WI38 (cell line): Measurements from ENCODE around the gene GRAMD2A.

ENCODE experiments used
- H3K4me3 ChIP-seq: 2 replicates; pipeline ENCODE4 v1.5.1; 2011; ENCODE audit warnings: low read depth, mild to moderate bottlenecking, control low read depth, low read length
- TF ChIP-seq, protein P1 (sequence below): IDR thresholded peaks from 2 replicates; pipeline ENCODE4 v1.5.1; 2012; ENCODE audit warnings: low read depth, mild to moderate bottlenecking, control low read depth, low read length

Gene GRAMD2A

DNA sequence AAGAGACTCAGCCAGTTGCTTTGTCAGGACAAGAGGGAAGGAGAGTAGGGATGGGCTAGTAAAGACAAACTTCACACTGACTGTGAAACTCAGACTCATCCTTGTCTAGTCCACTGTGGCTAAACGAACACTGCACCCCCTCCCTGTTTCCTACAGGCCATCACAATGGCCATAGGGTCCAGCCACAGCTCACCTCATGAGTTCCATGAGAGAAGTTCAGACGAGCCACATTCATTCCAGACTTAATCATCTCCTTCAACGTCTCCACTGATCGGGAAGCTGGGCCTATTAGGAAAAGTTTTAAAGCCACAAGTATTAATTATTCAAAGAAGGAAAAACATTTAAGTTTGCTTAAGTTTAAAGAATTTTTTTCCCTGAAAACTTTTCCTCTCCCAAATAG is 19.6 kb upstream of the GRAMD2A start:
- no peak overlapping the region for H3K4me3 ChIP-seq
- TF ChIP-seq, protein P1, sequence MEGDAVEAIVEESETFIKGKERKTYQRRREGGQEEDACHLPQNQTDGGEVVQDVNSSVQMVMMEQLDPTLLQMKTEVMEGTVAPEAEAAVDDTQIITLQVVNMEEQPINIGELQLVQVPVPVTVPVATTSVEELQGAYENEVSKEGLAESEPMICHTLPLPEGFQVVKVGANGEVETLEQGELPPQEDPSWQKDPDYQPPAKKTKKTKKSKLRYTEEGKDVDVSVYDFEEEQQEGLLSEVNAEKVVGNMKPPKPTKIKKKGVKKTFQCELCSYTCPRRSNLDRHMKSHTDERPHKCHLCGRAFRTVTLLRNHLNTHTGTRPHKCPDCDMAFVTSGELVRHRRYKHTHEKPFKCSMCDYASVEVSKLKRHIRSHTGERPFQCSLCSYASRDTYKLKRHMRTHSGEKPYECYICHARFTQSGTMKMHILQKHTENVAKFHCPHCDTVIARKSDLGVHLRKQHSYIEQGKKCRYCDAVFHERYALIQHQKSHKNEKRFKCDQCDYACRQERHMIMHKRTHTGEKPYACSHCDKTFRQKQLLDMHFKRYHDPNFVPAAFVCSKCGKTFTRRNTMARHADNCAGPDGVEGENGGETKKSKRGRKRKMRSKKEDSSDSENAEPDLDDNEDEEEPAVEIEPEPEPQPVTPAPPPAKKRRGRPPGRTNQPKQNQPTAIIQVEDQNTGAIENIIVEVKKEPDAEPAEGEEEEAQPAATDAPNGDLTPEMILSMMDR, result no peak

DNA sequence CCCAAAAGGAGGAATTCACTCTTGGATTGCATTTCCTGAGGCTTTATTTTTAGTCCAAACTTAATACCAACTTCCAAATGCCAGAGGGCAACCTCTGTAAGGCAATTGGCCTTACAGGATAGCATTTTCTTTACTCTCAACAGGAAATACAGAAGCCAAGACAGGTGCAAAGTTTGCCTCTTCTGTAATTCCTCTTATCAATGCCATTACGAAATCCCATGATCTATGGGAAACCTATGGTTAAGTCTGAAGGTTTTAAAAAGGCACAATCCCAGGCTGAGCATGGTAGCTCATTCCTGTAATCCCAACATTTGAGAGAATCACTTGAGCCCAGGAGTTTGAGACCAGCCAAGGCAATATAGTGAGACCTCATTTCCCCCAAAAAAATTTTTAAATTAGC is 18.5 kb upstream of the GRAMD2A start:
- no peak overlapping the region for H3K4me3 ChIP-seq
- TF ChIP-seq, protein P1, result no peak

DNA sequence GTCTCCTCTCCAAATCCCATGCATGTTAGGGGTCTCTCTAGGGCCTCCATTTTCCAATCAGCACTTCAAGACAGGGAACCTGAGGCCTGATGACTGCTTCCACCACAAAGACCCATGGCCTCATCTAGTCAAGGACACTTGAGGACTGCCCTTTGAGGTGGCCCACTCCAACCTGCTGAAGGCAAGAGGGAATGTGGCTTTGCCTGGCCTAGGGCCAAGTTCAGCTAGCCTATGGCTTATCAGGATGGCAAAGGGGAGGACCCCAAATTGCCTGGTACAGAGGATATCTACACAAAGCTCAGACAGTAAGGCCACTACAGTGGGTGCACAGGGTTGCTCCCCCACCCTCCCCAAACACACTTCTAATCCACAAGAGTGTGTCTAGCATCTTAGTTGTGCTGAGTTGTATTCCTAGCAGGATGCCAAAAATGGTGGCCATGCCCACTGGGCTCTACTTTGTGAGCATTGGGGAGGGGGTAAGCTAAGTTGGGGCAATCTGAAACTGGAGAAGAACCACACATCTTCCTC is 10.0 kb upstream of the GRAMD2A start:
- TF ChIP-seq, protein P1, result no peak

DNA sequence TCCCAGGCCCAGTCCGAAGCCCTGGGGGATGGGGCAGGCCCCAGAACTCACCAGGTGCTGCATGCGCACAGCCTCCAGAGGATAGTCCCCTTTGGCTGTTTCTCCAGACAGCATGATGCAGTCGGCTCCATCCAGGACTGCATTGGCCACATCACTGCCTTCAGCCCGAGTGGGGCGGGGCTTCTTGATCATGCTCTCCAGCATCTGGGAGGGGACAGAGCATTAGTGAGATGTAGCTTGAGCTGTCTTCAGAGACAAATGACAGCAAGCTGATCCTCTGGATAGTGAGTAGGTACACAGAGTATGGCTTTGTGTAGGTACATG is 9.1 kb upstream of the GRAMD2A start:
- no peak overlapping the region for H3K4me3 ChIP-seq
- TF ChIP-seq, protein P1, result no peak

More for the DNA sequence above, 10.0 kb upstream of the GRAMD2A start:
- H3K4me3 ChIP-seq, result no peak overlapping the region

DNA sequence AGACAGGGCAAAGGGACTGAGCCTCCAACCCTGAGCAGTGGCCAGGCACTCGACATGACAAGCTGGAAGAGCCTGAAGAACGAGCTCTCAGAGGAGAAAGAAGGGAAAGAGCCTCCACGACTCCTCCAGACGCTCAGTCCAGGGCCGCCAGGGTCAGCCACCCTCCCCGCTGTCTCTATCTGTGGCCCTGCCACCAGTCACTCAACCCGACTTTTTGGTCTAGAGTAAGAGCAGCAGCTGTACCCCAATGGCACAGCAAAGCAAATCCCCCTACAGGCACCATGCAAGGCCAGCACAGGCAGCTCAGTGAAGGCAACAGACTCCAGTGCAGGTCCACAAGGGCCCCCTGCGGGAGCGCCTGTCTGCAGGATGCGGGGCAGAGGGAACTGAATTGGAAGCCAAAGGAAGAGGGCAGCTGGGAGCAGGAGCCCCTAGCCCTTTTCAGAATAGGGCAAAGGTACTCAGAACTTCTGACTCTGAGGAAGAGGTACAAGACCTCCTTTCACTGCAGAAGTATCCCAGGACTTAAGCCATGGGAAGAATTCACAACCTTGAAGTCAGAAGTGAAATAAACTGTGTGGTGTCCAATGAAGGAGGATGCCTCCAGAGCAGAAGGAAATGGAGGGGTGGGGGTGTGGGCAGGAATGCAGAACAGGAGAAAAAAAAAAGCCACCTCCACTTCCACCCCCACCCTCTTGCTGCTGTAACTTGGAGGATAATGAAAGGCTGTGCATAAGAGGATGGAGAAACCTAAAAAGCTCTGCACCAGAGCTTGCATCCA is 8.5 kb upstream of the GRAMD2A start:
- no peak overlapping the region for H3K4me3 ChIP-seq
- TF ChIP-seq, protein P1, result no peak

DNA sequence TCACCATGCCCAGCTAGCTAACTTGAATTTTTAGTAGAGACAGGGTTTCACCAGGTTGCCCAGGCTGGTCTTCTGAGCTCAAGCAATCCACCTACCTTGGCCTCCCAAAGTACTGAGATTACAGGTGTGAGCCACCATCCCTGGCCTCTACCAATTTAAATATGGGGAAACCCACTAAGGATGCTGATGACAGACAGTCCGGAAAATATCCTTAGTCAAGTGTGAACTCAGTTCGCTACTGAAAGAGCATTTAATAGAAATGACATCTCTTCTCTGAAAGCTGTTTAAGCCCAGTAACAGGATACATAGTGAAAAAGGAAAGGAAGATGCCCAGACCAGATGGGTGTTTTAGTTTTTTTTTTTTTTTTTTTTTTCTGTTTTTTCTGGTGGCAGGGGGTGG is 7.7 kb upstream of the GRAMD2A start:
- H3K4me3 ChIP-seq, result no peak overlapping the region
- TF ChIP-seq, protein P1, result no peak

DNA sequence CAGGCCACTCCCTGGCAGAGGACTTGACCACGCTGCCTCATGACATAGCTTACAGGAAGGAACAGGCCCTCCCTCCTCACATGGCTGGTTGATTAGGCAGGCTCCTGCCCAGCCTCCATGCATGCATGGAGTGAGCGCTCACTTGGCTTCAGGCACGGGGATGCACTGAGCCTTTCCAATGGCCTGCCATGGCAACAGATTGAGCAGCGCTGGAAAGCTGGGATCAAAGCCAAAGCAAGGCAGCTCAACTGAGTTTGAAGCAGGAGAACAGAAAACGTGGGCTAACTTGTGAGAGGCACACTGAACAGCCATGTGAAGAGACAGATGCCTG is 5.9 kb upstream of the GRAMD2A start:
- H3K4me3 ChIP-seq, result no peak overlapping the region
- TF ChIP-seq, protein P1, result no peak
